LNCaP clone FGC (cell line): ENCODE measurements around the gene CCDC60.

Experiments used
- DNase-seq: peaks from one replicate; pipeline ENCODE4 v3.0.0-alpha.2; 2011; ENCODE audit warnings: low read depth
- H3K4me3 ChIP-seq: 2 replicates; pipeline ENCODE4 v1.5.1; 2011; ENCODE audit warnings: mild to moderate bottlenecking, low read depth, low read length, control low read depth
- TF ChIP-seq, protein P1 (sequence below): IDR thresholded peaks from 2 replicates; pipeline ENCODE4 v1.5.1; 2012; ENCODE audit warnings: mild to moderate bottlenecking; ENCODE audit not compliant: control insufficient read depth, insufficient read depth; ENCODE audit errors: extremely low read depth

The CCDC60 gene

DNA sequence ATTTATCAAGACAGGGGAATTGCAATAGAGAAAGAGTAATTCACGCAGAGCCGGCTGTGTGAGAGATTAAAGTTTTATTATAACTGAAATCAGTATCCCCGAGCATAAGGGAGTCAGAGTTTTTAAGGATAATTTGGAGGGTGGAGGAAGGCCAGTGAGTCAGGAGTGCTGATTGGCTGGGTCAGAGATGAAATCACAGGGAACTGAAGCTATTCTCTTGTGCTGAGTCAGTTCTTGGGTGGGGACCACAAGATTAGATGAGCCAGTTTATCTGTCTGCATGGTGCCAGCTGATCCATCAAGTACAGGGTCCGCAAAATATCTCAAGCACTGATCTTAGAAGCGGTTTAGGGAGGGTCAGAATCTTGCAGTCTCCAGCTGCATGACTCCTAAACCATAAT, 96.6 kb downstream of the CCDC60 start:
- no peak for DNase-seq
- TF ChIP-seq, protein P1, sequence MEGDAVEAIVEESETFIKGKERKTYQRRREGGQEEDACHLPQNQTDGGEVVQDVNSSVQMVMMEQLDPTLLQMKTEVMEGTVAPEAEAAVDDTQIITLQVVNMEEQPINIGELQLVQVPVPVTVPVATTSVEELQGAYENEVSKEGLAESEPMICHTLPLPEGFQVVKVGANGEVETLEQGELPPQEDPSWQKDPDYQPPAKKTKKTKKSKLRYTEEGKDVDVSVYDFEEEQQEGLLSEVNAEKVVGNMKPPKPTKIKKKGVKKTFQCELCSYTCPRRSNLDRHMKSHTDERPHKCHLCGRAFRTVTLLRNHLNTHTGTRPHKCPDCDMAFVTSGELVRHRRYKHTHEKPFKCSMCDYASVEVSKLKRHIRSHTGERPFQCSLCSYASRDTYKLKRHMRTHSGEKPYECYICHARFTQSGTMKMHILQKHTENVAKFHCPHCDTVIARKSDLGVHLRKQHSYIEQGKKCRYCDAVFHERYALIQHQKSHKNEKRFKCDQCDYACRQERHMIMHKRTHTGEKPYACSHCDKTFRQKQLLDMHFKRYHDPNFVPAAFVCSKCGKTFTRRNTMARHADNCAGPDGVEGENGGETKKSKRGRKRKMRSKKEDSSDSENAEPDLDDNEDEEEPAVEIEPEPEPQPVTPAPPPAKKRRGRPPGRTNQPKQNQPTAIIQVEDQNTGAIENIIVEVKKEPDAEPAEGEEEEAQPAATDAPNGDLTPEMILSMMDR, result no peak
- H3K4me3 ChIP-seq, result no peak overlapping the region

DNA sequence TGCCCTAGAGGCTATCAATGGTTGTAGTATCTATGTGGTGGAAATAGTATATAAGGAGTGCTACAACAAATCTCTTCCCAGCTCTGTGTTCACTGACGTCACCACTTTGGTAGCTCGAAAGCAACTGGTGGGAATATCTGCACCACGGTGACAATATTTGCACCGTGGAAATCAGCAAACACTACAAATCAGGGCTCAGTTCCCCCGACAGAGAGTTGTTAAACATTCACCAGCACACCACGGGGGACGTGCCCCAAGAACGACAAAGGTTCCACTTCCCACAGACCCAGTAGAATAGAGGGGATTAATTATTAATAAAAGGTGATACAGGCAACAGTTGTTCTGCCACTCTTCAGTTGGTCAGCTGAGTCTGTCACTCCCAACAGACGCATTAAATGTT, 98.4 kb downstream of the CCDC60 start:
- TF ChIP-seq, protein P1, result no peak
- DNase-seq, result no peak
- H3K4me3 ChIP-seq, result no peak overlapping the region

DNA sequence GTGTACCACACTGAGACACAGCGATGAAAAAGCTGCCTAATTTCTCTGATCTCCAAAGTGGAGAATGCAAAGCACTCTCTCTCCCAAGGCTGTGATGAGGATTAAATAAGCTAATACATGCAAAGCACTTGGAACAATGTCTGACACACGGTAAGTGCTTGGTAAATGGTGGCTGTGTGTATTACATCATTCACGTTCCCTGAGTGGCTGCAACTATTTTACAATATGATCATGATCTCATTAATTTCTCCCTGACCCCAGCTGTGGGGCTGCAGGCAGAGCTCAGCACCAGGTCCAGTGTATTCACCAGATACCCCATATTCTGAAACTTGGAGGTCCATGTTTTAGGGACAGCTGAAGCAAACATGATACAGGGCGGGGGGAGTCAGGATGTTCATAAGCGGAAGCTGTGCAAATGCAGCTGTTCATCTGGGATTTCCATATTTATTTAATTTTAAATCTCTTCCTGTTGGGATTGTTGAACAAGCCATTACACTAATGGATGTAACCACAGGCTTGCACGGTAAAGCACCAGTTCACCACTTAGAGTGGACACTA, 106.4 kb downstream of the CCDC60 start:
- no peak for DNase-seq
- TF ChIP-seq, protein P1, result no peak
- no peak overlapping the region for H3K4me3 ChIP-seq

DNA sequence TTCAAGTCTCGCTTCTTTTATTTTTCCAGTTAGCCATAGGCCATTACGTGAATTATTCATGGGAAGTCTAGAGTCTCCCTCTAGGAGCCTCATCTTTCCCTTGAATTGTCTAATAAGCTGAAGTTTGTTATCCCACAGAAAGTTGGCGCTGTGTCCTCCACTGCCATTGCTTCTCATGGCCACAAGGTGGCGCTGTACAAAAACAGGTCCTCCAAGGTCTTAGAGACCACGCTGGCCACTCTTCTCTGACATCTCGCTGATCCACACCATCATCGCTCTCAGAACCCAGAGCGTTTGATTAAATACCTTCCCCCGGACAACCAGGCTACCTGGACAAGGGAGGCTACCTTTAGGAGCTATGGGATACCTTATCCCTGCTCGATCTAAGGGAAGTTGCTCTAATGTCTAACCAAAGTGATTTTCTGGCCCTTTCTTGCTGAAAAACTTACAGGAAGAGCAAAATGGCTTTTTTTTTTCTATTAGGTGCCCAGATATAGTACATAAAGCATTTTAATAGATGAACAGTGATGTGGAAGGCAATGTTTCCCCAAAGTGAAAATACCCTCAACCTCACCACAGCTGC, 110.0 kb downstream of the CCDC60 start:
- DNase-seq, result peak; percentile 46
- no peak overlapping the region for H3K4me3 ChIP-seq
- TF ChIP-seq, protein P1, result peak; percentile 100

DNA sequence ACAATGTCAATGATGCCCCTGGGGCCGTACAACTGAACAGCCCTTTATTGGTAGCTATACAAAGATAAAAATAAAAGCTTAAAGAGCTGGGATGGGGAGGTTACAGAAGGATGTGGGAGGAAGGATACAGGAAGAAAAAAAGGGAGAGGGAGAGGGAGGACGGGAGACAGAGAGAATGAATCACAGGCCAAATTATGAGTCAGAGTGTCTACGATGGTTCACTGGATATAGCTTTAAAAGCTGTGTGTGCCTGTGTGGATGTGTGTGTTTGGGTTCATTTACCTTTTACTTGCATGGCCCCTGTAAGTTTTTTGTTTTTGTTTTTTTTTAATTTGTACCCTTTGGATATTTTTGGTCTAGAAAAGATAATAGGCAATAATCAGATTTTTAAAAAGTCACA, 111.9 kb downstream of the CCDC60 start:
- H3K4me3 ChIP-seq, result no peak overlapping the region
- TF ChIP-seq, protein P1, result no peak
- DNase-seq, result no peak

DNA sequence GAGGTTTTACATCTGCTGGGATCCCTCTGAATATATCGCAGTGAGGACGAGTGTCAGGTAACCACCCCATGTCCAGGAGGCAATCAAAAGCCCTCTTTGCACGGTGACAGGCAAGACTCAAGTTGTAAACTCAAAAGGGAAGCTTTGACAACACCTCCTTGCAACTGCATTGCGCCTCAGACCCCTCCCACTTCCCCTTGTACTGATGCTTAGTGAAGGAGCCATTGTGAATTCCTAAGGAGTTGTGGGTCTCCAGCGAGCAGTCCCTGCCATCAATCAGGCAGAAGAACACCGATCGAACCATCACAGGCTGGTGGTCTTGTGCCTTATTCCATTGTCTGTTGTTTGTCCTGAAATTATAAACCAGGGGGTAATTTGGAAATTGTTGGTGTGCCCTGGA, 112.6 kb downstream of the CCDC60 start:
- TF ChIP-seq, protein P1, result no peak
- no peak for DNase-seq
- H3K4me3 ChIP-seq, result no peak overlapping the region

DNA sequence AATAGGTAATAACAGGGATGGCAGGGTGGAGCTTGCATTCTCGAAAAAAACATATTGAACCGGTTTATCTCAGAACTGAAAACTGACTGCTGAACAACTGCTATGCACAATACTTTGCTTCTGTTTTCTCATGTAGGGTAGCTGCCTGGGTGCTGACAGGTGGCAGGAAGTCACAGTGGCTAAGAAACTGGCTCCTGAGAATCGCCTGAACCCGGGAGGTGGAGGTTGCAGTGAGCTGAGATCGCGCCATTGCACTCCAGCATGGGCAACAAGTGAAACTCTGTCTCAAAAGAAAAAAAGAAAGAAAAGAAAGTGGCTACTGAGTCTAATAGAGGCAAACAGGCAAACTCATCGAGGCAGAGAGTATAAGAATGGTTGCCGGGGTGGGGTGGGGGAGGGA, 113.1 kb downstream of the CCDC60 start:
- TF ChIP-seq, protein P1, result no peak
- no peak for DNase-seq
- no peak overlapping the region for H3K4me3 ChIP-seq
